Activated CD4-positive, alpha-beta memory T cell treated with anti-CD3 and anti-CD28 coated beads for 36 hours (primary cell): ENCODE data around the gene CHRNE. TPM values are rescaled to one million over a fixed set of nuclear protein-coding genes. Genes with fewer than 3 reads are reported as not detected.
"Not testable (repeated sequence)": the region's sequence is repeated elsewhere in the genome, so short reads cannot be mapped to it uniquely, and the experiment has no call there.

Experiments used
- CTCF ChIA-PET: fragments of 350-600 bp; sonication (Branson Sonifier 250); formaldehyde crosslinking; loops from one replicate; lab custom pipeline; 2021; ENCODE audit warnings: antibody characterized with exemption, inconsistent platforms; lab: Charles Lee
- POLR2A ChIA-PET: fragments of 350-600 bp; sonication (Branson Sonifier 250); formaldehyde crosslinking; loops from one replicate; lab custom pipeline; 2021; ENCODE audit warnings: antibody characterized with exemption; lab: Charles Lee
- DNase-seq: peaks from one replicate; pipeline ENCODE4 v3.0.0-alpha.2; 2020
- H3K27ac Mint-ChIP-seq: one replicate; pipeline ENCODE4 v1.8.0; 2021; ENCODE audit warnings: mixed read lengths
- H3K27me3 Mint-ChIP-seq: one replicate; pipeline ENCODE4 v1.8.0; 2021; ENCODE audit warnings: mixed read lengths
- H3K36me3 Mint-ChIP-seq: one replicate; pipeline ENCODE4 v1.8.0; 2021; ENCODE audit warnings: mixed read lengths
- H3K4me1 Mint-ChIP-seq: one replicate; pipeline ENCODE4 v1.8.0; 2021; ENCODE audit warnings: low read depth, mixed read lengths
- H3K4me3 Mint-ChIP-seq: one replicate; pipeline ENCODE4 v1.8.0; 2021; ENCODE audit warnings: mild to moderate bottlenecking, mixed read lengths
- H3K9me3 Mint-ChIP-seq: one replicate; pipeline ENCODE4 v1.8.0; 2021; ENCODE audit warnings: mixed read lengths
- intact Hi-C: fragments of 100-400 bp; cut with micrococcal nuclease; formaldehyde crosslinking; loops from one replicate; pipeline ENCODE4 v1.15.1; 2023
- total RNA-seq, 2 experiments: library from RNA; stranded (reverse); gene quantifications; one replicate each; pipeline ENCODE4 v1.2.3, GENCODE V29; 2021

The CHRNE gene
- total RNA-seq, 2 experiments from 2014 or later, result 0.45 to 0.56 TPM

- no peak overlapping the region for H3K4me3 Mint-ChIP-seq
- POLR2A ChIA-PET, result no interaction called here
- intact Hi-C loops, result no loop called here
- no peak for DNase-seq
- CTCF ChIA-PET, result interaction anchor here (0.9 to 1.2 kb wide), 2 partner anchors 28 to 293 kb away, joined by 3 to 4 read pairs; no protein-coding TSS in a partner anchor
- H3K36me3 Mint-ChIP-seq, result peaks cover 5% of the 10 kb centered on the region
- H3K27ac Mint-ChIP-seq, result no peak overlapping the region
- peaks cover 6% of the 10 kb centered on the region for H3K4me1 Mint-ChIP-seq
- H3K9me3 Mint-ChIP-seq, result no peaks in the 10 kb centered on the region
- H3K27me3 Mint-ChIP-seq, result no peaks in the 10 kb centered on the region
These were observed 42.9 kb downstream of the CHRNE start for GRCh38 chr17:4859816-4860625.

GRCh38 chr17:4858882-4859260, 44.0 kb downstream of the CHRNE start:
- DNase-seq, result peak; percentile 10
- Mint-ChIP-seq H3K4me1 (peaks cover 9% of the 10 kb centered on the region), H3K9me3 (no peaks in the 10 kb centered on the region), H3K27me3 (no peaks in the 10 kb centered on the region), H3K27ac (no peak overlapping the region), H3K36me3 (peaks cover 5% of the 10 kb centered on the region), H3K4me3 (no peak overlapping the region)
- intact Hi-C loops, result no loop called here
- ChIA-PET CTCF (no interaction called here), POLR2A (interaction anchor here (0.6 to 0.7 kb wide), 2 partner anchors 63 to 171 kb away, joined by 3 read pairs; partner anchors contain the start of gene PSMB6)

- Mint-ChIP-seq H3K36me3 (peaks cover 5% of the 10 kb centered on the region), H3K4me3 (no peak overlapping the region), H3K27ac (no peak overlapping the region), H3K27me3 (no peaks in the 10 kb centered on the region), H3K4me1 (peaks cover 9% of the 10 kb centered on the region), H3K9me3 (no peaks in the 10 kb centered on the region)
- POLR2A ChIA-PET, result interaction anchor here (0.6 to 0.7 kb wide), 2 partner anchors 62 to 172 kb away, joined by 3 read pairs; partner anchors contain the start of gene PSMB6
- intact Hi-C loops, result no loop called here
- CTCF ChIA-PET, result interaction anchor here (1.3 kb wide), 1 partner anchor 23 kb away, joined by 6 read pairs; no protein-coding TSS in a partner anchor
- no peak for DNase-seq
These were observed 44.6 kb downstream of the CHRNE start for GRCh38 chr17:4858068-4858881.

GRCh38 chr17:4857347-4857746, 45.6 kb downstream of the CHRNE start:
- H3K9me3 Mint-ChIP-seq, H3K27me3 Mint-ChIP-seq, H3K27ac Mint-ChIP-seq, DNase-seq, H3K36me3 Mint-ChIP-seq, intact Hi-C loops, H3K4me3 Mint-ChIP-seq: not testable (repeated sequence)
- H3K4me1 Mint-ChIP-seq, result peaks cover 10% of the 10 kb centered on the region
- ChIA-PET CTCF (interaction anchor here (1.3 kb wide), 1 partner anchor 24 kb away, joined by 6 read pairs; no protein-coding TSS in a partner anchor), POLR2A (interaction anchor here (0.5 kb wide), 1 partner anchor 19 kb away, joined by 3 read pairs; no protein-coding TSS in a partner anchor)

GRCh38 chr17:4856937-4857314, 46.0 kb downstream of the CHRNE start:
- peaks cover 4% of the 10 kb centered on the region for H3K9me3 Mint-ChIP-seq
- H3K27ac Mint-ChIP-seq, result no peak overlapping the region
- POLR2A ChIA-PET, result interaction anchor here (0.5 kb wide), 1 partner anchor 18 kb away, joined by 3 read pairs; no protein-coding TSS in a partner anchor
- H3K27me3 Mint-ChIP-seq, result no peaks in the 10 kb centered on the region
- peaks cover 5% of the 10 kb centered on the region for H3K36me3 Mint-ChIP-seq
- DNase-seq, result no peak
- intact Hi-C loops, result no loop called here
- CTCF ChIA-PET, result interaction anchor here (1.3 kb wide), 1 partner anchor 24 kb away, joined by 6 read pairs; no protein-coding TSS in a partner anchor
- no peak overlapping the region for H3K4me3 Mint-ChIP-seq
- peaks cover 15% of the 10 kb centered on the region for H3K4me1 Mint-ChIP-seq

GRCh38 chr17:4856271-4856936, 46.5 kb downstream of the CHRNE start:
- peaks cover 17% of the 10 kb centered on the region for H3K4me1 Mint-ChIP-seq
- no peak overlapping the region for H3K4me3 Mint-ChIP-seq
- H3K27ac Mint-ChIP-seq, result no peak overlapping the region
- H3K36me3 Mint-ChIP-seq, result peaks cover 5% of the 10 kb centered on the region
- H3K9me3 Mint-ChIP-seq, result peaks cover 4% of the 10 kb centered on the region
- intact Hi-C loops, result no loop called here
- no peak for DNase-seq
- H3K27me3 Mint-ChIP-seq, result no peaks in the 10 kb centered on the region
- CTCF ChIA-PET, result no interaction called here
- POLR2A ChIA-PET, result no interaction called here

GRCh38 chr17:4854111-4854681, 48.7 kb downstream of the CHRNE start:
- Mint-ChIP-seq H3K4me1 (peaks cover 32% of the 10 kb centered on the region), H3K4me3 (no peak overlapping the region), H3K27ac (no peak overlapping the region), H3K9me3 (peaks cover 4% of the 10 kb centered on the region), H3K27me3 (no peaks in the 10 kb centered on the region), H3K36me3 (peaks cover 2% of the 10 kb centered on the region)
- intact Hi-C loops, result no loop called here
- CTCF ChIA-PET, result no interaction called here
- no peak for DNase-seq
- POLR2A ChIA-PET, result no interaction called here

GRCh38 chr17:4853208-4853671, 49.7 kb downstream of the CHRNE start:
- DNase-seq, result peak; percentile 11
- peaks cover 4% of the 10 kb centered on the region for H3K9me3 Mint-ChIP-seq
- peaks cover 28% of the 10 kb centered on the region for H3K4me1 Mint-ChIP-seq
- POLR2A ChIA-PET, result no interaction called here
- no peaks in the 10 kb centered on the region for H3K27me3 Mint-ChIP-seq
- no peak overlapping the region for H3K27ac Mint-ChIP-seq
- intact Hi-C loops, result no loop called here
- H3K4me3 Mint-ChIP-seq, result no peak overlapping the region
- H3K36me3 Mint-ChIP-seq, result peaks cover 2% of the 10 kb centered on the region
- CTCF ChIA-PET, result no interaction called here

- Mint-ChIP-seq H3K9me3 (peaks cover 4% of the 10 kb centered on the region), H3K27ac (peak overlapping the region; percentile 23), H3K27me3 (no peaks in the 10 kb centered on the region), H3K36me3 (peaks cover 2% of the 10 kb centered on the region), H3K4me1 (peaks cover 28% of the 10 kb centered on the region), H3K4me3 (no peak overlapping the region)
- intact Hi-C loops, result no loop called here
- no peak for DNase-seq
- ChIA-PET POLR2A (no interaction called here), CTCF (no interaction called here)
These were observed 50.2 kb downstream of the CHRNE start for GRCh38 chr17:4852567-4853207.

- POLR2A ChIA-PET, result no interaction called here
- no peak for DNase-seq
- CTCF ChIA-PET, result no interaction called here
- intact Hi-C loops, result no loop called here
- Mint-ChIP-seq H3K4me1 (peaks cover 29% of the 10 kb centered on the region), H3K36me3 (no peaks in the 10 kb centered on the region), H3K27ac (no peak overlapping the region), H3K27me3 (no peaks in the 10 kb centered on the region), H3K4me3 (no peak overlapping the region), H3K9me3 (peaks cover 4% of the 10 kb centered on the region)
These were observed 51.8 kb downstream of the CHRNE start for GRCh38 chr17:4851084-4851483.

GRCh38 chr17:4850246-4850645, 52.7 kb downstream of the CHRNE start:
- no peak overlapping the region for H3K27ac Mint-ChIP-seq
- no peaks in the 10 kb centered on the region for H3K27me3 Mint-ChIP-seq
- intact Hi-C loops, result no loop called here

More at GRCh38 chr17:4850246-4850645, 52.7 kb downstream of the CHRNE start:
- Mint-ChIP-seq H3K4me1 (peaks cover 30% of the 10 kb centered on the region), H3K4me3 (no peak overlapping the region), H3K36me3 (no peaks in the 10 kb centered on the region), H3K9me3 (peaks cover 4% of the 10 kb centered on the region)
- no peak for DNase-seq
- POLR2A ChIA-PET, result no interaction called here
- CTCF ChIA-PET, result no interaction called here
